HG03558 (cell line): Measurements from ENCODE around the gene NECTIN4.
"Not testable (repeated sequence)": the region's sequence is repeated elsewhere in the genome, so short reads cannot be mapped to it uniquely, and the experiment has no call there.

ENCODE experiments used
- ATAC-seq: cut with Tn5 transposase; IDR thresholded peaks from one replicate; pipeline ENCODE4 v1.9.1; 2021; ENCODE audit warnings: moderate number of reproducible peaks; ENCODE audit not compliant: unreplicated experiment; ENCODE audit errors: extremely low read depth

Gene NECTIN4

DNA sequence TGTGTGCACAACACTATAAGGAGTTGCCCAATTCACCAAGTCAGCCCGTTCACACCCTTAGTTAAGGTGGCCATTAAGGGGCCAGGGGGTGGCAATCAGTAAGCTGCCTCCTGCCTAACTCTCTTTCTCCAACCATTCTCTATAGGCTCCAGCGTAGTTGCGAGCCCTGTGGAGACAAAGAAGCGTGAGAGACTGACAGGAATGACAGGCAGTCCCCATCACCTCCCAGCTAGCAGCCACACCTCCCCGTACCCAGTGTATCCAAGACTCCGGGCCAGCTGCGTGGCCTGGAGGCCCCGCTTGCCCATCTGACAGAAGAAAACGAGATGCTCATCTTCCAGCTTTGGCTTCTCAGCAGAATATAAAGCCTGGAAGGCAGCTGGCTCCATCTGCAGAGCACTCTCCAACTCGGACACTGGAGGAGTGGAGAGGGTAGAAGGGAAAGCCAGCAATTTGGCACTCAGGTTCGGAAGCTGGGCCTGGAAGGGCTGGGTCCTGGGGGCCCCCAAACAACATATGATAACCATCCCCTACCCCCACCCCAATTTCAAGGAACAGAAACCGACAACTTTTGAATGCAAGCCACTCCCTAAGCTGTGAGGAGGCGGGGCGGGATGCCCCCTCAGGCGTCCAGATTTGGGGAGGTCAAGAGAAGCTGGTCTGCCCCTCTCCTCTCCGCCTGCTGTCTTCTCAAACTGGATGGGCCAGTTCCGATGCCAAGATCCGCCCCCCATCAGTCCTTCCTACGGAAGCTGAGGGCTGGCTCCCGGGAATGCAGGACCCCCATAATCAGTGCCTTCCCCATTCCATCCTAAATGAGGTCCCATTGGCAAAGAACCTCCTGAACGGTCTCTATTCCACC is 51.5 kb downstream of the NECTIN4 start:
- no peak for ATAC-seq

DNA sequence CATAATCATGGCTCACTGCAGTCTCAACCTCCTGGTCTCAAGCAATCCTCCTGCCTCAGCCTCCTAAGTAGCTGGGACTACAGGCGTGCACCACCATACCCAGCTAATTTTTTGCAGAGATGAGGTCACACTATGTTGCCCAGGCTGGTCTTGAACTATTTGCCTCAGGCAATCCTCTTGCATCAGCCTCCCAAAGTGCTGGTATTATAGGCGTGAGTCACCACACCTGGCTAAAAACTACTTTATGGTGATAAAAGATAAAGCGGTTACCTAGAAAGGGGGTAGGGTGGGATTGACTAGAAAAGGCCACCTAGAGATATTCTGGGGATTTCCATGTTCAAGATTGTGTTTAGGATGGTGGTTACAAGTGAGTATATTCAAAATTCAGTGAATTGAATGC is 55.6 kb downstream of the NECTIN4 start:
- ATAC-seq = no peak

- no peak for ATAC-seq
Observed at GRCh38 chr1:161032409-161032808, 56.9 kb downstream of the NECTIN4 start.

GRCh38 chr1:161031874-161032273 is 57.5 kb downstream of the NECTIN4 start:
- ATAC-seq = no peak

- not testable (repeated sequence) for ATAC-seq
Observed at GRCh38 chr1:161029466-161029865, 59.9 kb downstream of the NECTIN4 start.

GRCh38 chr1:161026954-161027353 is 62.4 kb downstream of the NECTIN4 start:
- ATAC-seq = not testable (repeated sequence)

DNA sequence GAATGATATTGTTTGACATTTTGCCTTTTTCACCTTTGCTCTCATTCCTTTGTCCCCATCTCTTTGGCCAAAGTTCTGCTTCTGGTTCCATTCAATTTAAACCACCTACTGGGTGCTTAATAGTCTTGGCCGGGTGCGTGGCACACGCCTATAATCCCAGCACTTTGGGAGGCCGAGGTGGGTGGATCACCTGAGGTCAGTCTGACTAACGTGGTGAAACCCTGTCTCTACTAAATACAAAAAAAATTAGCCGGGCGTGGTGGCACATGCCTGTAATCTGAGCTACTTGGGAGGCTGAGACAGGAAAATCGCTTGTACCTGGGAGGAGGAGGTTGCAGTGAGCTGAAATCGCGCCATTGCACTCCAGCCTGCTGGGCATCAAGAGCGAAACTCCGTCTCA is 66.9 kb downstream of the NECTIN4 start:
- not testable (repeated sequence) for ATAC-seq

DNA sequence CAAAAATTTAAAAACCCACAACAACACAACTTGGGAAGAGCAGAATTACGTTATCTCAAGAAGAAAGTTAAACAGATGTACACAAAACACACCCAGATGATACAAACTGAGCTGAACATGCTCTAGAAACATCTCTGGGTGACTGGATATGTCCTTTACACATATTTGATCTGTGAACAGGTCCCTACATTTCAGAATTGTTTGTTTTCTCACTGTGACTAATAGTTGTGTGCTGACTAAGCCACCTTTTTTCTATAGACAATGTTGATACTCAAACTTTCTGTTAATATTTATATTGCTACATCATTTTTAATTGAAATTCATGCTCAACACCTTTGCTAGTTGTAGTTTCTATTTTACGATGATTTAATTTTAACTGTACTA is 67.4 kb downstream of the NECTIN4 start:
- no peak for ATAC-seq

GRCh38 chr1:161021165-161021969 is 68.0 kb downstream of the NECTIN4 start:
- peak; percentile 57 for ATAC-seq
